Neural progenitor cell (in vitro differentiated cells): ENCODE data around the gene MYH15. TPM values are rescaled to one million over a fixed set of nuclear protein-coding genes. Genes with fewer than 3 reads are reported as not detected.

Source experiments
- DNase-seq: peaks from one replicate; pipeline ENCODE4 v3.0.0-alpha.2; 2016; ENCODE audit warnings: low spot score
- H2AFZ ChIP-seq: fragments of 200-600 bp; sonication (generic); replicated peaks from 2 replicates; pipeline ENCODE4 v1.6.1; 2016; ENCODE audit warnings: antibody characterized with exemption
- H3F3A ChIP-seq: fragments of 200-600 bp; sonication (generic); 2 replicates; pipeline ENCODE4 v1.6.1; 2016; ENCODE audit warnings: antibody characterized with exemption, low read depth
- H3K27ac ChIP-seq: fragments of 200-600 bp; sonication (generic); 2 replicates; pipeline ENCODE4 v1.5.1; 2016; ENCODE audit warnings: mild to moderate bottlenecking
- H3K27me3 ChIP-seq: fragments of 200-600 bp; sonication (generic); 2 replicates; pipeline ENCODE4 v1.6.1; 2016; ENCODE audit warnings: mild to moderate bottlenecking, moderate library complexity
- H3K36me3 ChIP-seq: fragments of 200-600 bp; sonication (generic); 2 replicates; pipeline ENCODE4 v1.5.1; 2016
- H3K4me1 ChIP-seq: fragments of 200-600 bp; sonication (generic); 2 replicates; pipeline ENCODE4 v1.6.1; 2016; ENCODE audit warnings: mixed run types
- H3K4me2 ChIP-seq: fragments of 200-600 bp; sonication (generic); 2 replicates; pipeline ENCODE4 v1.6.1; 2016
- H3K4me3 ChIP-seq: fragments of 200-600 bp; sonication (generic); 2 replicates; pipeline ENCODE4 v1.5.1; 2016
- H3K79me2 ChIP-seq: fragments of 200-600 bp; sonication (generic); 2 replicates; pipeline ENCODE4 v1.6.1; 2016; ENCODE audit warnings: low read depth
- H3K9ac ChIP-seq: fragments of 200-600 bp; sonication (generic); 2 replicates; pipeline ENCODE4 v1.6.1; 2016
- H3K9me3 ChIP-seq: fragments of 200-600 bp; sonication (generic); 2 replicates; pipeline ENCODE4 v1.5.1; 2016; ENCODE audit warnings: low read depth
- H4K20me1 ChIP-seq: fragments of 200-600 bp; sonication (generic); 2 replicates; pipeline ENCODE4 v1.6.1; 2016; ENCODE audit warnings: low read depth
- H3K27ac Mint-ChIP-seq: 3 replicates; pipeline ENCODE4 v1.8.0; 2021; ENCODE audit warnings: mixed read lengths
- H3K27me3 Mint-ChIP-seq: 2 replicates; pipeline ENCODE4 v1.8.0; 2022; ENCODE audit warnings: low read depth, mild to moderate bottlenecking, inconsistent platforms, moderate library complexity, mixed read lengths; ENCODE audit not compliant: insufficient read depth
- H3K36me3 Mint-ChIP-seq: 3 replicates; pipeline ENCODE4 v1.8.0; 2021; ENCODE audit warnings: mixed read lengths
- H3K4me1 Mint-ChIP-seq: 3 replicates; pipeline ENCODE4 v1.8.0; 2021; ENCODE audit warnings: mixed read lengths
- H3K4me3 Mint-ChIP-seq: 3 replicates; pipeline ENCODE4 v1.8.0; 2021; ENCODE audit warnings: mild to moderate bottlenecking, moderate library complexity, mixed read lengths
- H3K9me3 Mint-ChIP-seq: 3 replicates; pipeline ENCODE4 v1.8.0; 2020; ENCODE audit warnings: mixed read lengths
- EZH2 ChIP-seq: fragments of 200-600 bp; sonication (generic); IDR thresholded peaks from 2 replicates; pipeline ENCODE4 v1.6.1; 2017; ENCODE audit warnings: antibody characterized with exemption, mild to moderate bottlenecking, moderate library complexity
- EZH2phosphoT487 ChIP-seq: fragments of 200-600 bp; sonication (generic); IDR thresholded peaks from 2 replicates; pipeline ENCODE4 v1.6.1; 2017; ENCODE audit warnings: antibody characterized with exemption
- total RNA-seq: library from RNA; depleted of rRNA; stranded (reverse); fragments of >200 nt; gene quantifications from 2 replicates; pipeline ENCODE4 v1.2.3, GENCODE V29; 2015; ENCODE audit warnings: low replicate concordance
- TF ChIP-seq, protein P1 (sequence below): fragments of 200-600 bp; sonication (generic); IDR thresholded peaks from 2 replicates; pipeline ENCODE4 v1.5.1; 2017; ENCODE audit warnings: antibody characterized with exemption, mild to moderate bottlenecking

MYH15 gene
- total RNA-seq, 1 donor from 2014 or later = not detected

DNA sequence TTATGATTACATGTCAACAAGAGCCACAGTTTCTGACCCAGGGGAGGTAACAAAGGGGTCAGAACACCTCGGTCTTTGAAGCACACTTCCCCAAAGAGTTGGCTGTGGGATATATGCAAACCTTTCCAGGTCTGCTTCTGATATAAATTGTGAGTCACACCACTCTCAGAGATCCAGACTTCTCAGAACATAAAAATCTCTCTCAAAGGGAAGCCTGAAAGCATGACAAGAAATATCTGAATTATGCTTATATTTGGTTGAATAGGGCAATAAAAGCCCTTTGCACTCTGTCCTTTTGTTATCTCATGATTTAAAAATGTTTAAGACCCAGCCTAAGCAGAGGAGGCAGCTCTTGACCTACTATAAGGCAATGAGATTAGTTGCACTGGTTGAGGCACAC, 56.8 kb downstream of the MYH15 start:
- no peaks in the 10 kb centered on the region for H3K79me2 ChIP-seq
- Mint-ChIP-seq H3K27ac (no peak overlapping the region), H3K4me3 (no peak overlapping the region), H3K4me1 (peaks cover 18% of the 10 kb centered on the region), H3K9me3 (peaks cover 15% of the 10 kb centered on the region), H3K36me3 (peaks cover 3% of the 10 kb centered on the region), H3K27me3 (no peaks in the 10 kb centered on the region)
- H3K36me3 ChIP-seq = no peaks in the 10 kb centered on the region
- H4K20me1 ChIP-seq = no peaks in the 10 kb centered on the region
- no peak for DNase-seq
- TF ChIP-seq, protein P1, sequence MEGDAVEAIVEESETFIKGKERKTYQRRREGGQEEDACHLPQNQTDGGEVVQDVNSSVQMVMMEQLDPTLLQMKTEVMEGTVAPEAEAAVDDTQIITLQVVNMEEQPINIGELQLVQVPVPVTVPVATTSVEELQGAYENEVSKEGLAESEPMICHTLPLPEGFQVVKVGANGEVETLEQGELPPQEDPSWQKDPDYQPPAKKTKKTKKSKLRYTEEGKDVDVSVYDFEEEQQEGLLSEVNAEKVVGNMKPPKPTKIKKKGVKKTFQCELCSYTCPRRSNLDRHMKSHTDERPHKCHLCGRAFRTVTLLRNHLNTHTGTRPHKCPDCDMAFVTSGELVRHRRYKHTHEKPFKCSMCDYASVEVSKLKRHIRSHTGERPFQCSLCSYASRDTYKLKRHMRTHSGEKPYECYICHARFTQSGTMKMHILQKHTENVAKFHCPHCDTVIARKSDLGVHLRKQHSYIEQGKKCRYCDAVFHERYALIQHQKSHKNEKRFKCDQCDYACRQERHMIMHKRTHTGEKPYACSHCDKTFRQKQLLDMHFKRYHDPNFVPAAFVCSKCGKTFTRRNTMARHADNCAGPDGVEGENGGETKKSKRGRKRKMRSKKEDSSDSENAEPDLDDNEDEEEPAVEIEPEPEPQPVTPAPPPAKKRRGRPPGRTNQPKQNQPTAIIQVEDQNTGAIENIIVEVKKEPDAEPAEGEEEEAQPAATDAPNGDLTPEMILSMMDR = no peak
- TF ChIP-seq EZH2phosphoT487 (no peak), EZH2 (no peak)
- H3K4me3 ChIP-seq = no peak overlapping the region
- H3F3A ChIP-seq = no peaks in the 10 kb centered on the region
- no peak overlapping the region for H3K27ac ChIP-seq
- no peaks in the 10 kb centered on the region for H3K9me3 ChIP-seq
- no peak overlapping the region for H2AFZ ChIP-seq
- H3K27me3 ChIP-seq = no peaks in the 10 kb centered on the region
- no peak overlapping the region for H3K4me2 ChIP-seq
- H3K9ac ChIP-seq = no peak overlapping the region
- no peaks in the 10 kb centered on the region for H3K4me1 ChIP-seq

DNA sequence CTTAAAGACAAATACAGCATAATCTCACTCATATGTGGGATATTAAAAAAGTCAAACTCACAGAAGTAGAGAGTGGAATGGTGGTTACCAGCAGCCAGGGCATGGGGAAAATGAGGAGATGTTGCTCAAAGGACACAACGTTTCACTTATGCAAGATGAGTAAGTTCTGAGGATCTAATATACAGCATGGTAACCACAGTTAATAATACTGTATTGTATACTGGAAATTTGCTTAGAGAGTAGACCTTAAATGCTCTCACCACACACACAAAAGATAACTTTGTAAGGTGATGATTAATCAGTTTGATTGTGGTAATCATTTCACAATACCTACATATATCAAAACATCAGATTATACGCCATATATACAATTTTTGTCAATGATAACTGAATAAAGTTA, 60.0 kb downstream of the MYH15 start:
- Histone ChIP-seq H3K9ac (no peak overlapping the region), H2AFZ (no peak overlapping the region), H3K36me3 (no peaks in the 10 kb centered on the region), H4K20me1 (no peaks in the 10 kb centered on the region), H3K9me3 (no peaks in the 10 kb centered on the region), H3K27ac (no peak overlapping the region), H3K4me1 (no peaks in the 10 kb centered on the region), H3F3A (no peaks in the 10 kb centered on the region), H3K79me2 (no peaks in the 10 kb centered on the region), H3K27me3 (no peaks in the 10 kb centered on the region), H3K4me3 (no peak overlapping the region), H3K4me2 (no peak overlapping the region)
- TF ChIP-seq EZH2phosphoT487 (no peak), EZH2 (no peak)
- TF ChIP-seq, protein P1 = no peak
- Mint-ChIP-seq H3K4me3 (no peak overlapping the region), H3K27ac (no peak overlapping the region), H3K4me1 (peaks cover 4% of the 10 kb centered on the region), H3K27me3 (peaks cover 6% of the 10 kb centered on the region), H3K9me3 (peaks cover 39% of the 10 kb centered on the region), H3K36me3 (peaks cover 7% of the 10 kb centered on the region)
- DNase-seq = no peak

DNA sequence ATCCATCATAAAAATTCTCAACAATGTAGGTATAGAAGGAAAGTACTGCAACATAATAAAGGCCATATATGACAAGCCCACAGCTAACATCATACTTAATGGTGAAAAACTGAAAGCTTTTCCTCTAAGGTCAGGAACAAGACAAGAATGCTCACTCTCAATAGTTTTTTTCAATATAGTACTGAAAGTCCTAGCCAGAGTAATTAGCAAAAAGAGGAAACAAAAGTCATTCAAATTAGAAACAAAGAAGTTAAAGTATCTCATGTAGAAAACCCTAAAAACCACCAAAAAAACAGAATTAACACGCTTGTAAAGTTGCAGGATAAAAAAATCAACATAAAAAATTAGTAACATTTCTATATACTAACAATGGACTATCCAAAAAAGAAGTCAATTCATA, 61.8 kb downstream of the MYH15 start:
- H3F3A ChIP-seq = no peaks in the 10 kb centered on the region
- H2AFZ ChIP-seq = no peak overlapping the region
- no peaks in the 10 kb centered on the region for H3K27me3 ChIP-seq
- H3K79me2 ChIP-seq = no peaks in the 10 kb centered on the region
- H3K4me2 ChIP-seq = no peak overlapping the region
- no peaks in the 10 kb centered on the region for H3K36me3 ChIP-seq
- TF ChIP-seq, protein P1 = no peak
- TF ChIP-seq EZH2phosphoT487 (no peak), EZH2 (no peak)
- peaks cover 40% of the 10 kb centered on the region for H3K9me3 Mint-ChIP-seq
- peaks cover 3% of the 10 kb centered on the region for H3K4me1 Mint-ChIP-seq
- no peak for DNase-seq
- H3K27ac ChIP-seq = no peak overlapping the region
- no peak overlapping the region for H3K4me3 ChIP-seq
- no peaks in the 10 kb centered on the region for H4K20me1 ChIP-seq
- H3K4me3 Mint-ChIP-seq = no peak overlapping the region
- no peak overlapping the region for H3K9ac ChIP-seq
- no peaks in the 10 kb centered on the region for H3K9me3 ChIP-seq
- H3K27ac Mint-ChIP-seq = no peak overlapping the region
- H3K4me1 ChIP-seq = peaks cover 10% of the 10 kb centered on the region
- H3K27me3 Mint-ChIP-seq = peaks cover 6% of the 10 kb centered on the region
- H3K36me3 Mint-ChIP-seq = peaks cover 7% of the 10 kb centered on the region
